HL-60/S4 treated with phorbol 12-myristate 13-acetate at 8.2 ng/mL for 4 days and 3 days (cell line): Measurements from ENCODE around the gene RAB44.

Source experiments
- in situ Hi-C: fragments of 300-500 bp; cut with MboI; formaldehyde crosslinking; loops from 2 replicates; pipeline ENCODE4 v1.15.0; 2022; ENCODE audit warnings: low sequenced_read_pairs

RAB44 gene

GRCh38 chr6:36728289-36729160, 30.9 kb downstream of the RAB44 start:
- in situ Hi-C loops: no loop called here

- in situ Hi-C loops: no loop called here
Measured at GRCh38 chr6:36729161-36729524, 31.5 kb downstream of the RAB44 start.

- in situ Hi-C loops: no loop called here
Measured at GRCh38 chr6:36730424-36731380, 33.1 kb downstream of the RAB44 start.

- in situ Hi-C loops: no loop called here
Measured at GRCh38 chr6:36731622-36732310, 34.1 kb downstream of the RAB44 start.

- in situ Hi-C loops: no loop called here
Measured at GRCh38 chr6:36733300-36733699, 35.7 kb downstream of the RAB44 start.

GRCh38 chr6:36734486-36735060, 36.9 kb downstream of the RAB44 start:
- in situ Hi-C loops: no loop called here

GRCh38 chr6:36735110-36736071, 37.8 kb downstream of the RAB44 start:
- in situ Hi-C loops: no loop called here

GRCh38 chr6:36737043-36737785, 39.6 kb downstream of the RAB44 start:
- in situ Hi-C loops: no loop called here

- in situ Hi-C loops: no loop called here
Measured at GRCh38 chr6:36738108-36738507, 40.5 kb downstream of the RAB44 start.

GRCh38 chr6:36739947-36740817, 42.6 kb downstream of the RAB44 start:
- in situ Hi-C loops: no loop called here

- in situ Hi-C loops: no loop called here
Measured at GRCh38 chr6:36740818-36741179, 43.2 kb downstream of the RAB44 start.

GRCh38 chr6:36742146-36742545, 44.5 kb downstream of the RAB44 start:
- in situ Hi-C loops: no loop called here

GRCh38 chr6:36743032-36743431, 45.4 kb downstream of the RAB44 start:
- in situ Hi-C loops: no loop called here

GRCh38 chr6:36743538-36744303, 46.1 kb downstream of the RAB44 start:
- in situ Hi-C loops: no loop called here

- in situ Hi-C loops: no loop called here
Measured at GRCh38 chr6:36744304-36744673, 46.7 kb downstream of the RAB44 start.

- in situ Hi-C loops: no loop called here
Measured at GRCh38 chr6:36745283-36745682, 47.7 kb downstream of the RAB44 start.

GRCh38 chr6:36745836-36746235, 48.2 kb downstream of the RAB44 start:
- in situ Hi-C loops: no loop called here
